Esophagus muscularis mucosa (tissue), 3 donors: ENCODE results near the gene LRRC3.

ENCODE experiments used
- POLR2A ChIP-seq: fragments of 450-650 bp; IDR thresholded peaks from one replicate; pipeline ENCODE4 v1.6.1; 2017; ENCODE audit warnings: antibody characterized with exemption, moderate library complexity, mild to moderate bottlenecking, low read depth
- POLR2AphosphoS5 ChIP-seq, 2 donors: sonication (generic); formaldehyde crosslinking; IDR thresholded peaks; one replicate each; pipeline ENCODE4 v1.6.1; 2017; ENCODE audit warnings: antibody characterized with exemption in 2 of 2
- TF ChIP-seq, protein P1 (sequence below), 3 experiments: fragments of 200-600 bp in 2 of 3; fragments of 450-650 bp in 1 of 3; sonication (generic) in 2 of 3; IDR thresholded peaks; one replicate each; pipeline ENCODE4 v1.5.1; 2017 to 2019; ENCODE audit warnings: antibody characterized with exemption in 3 of 3, mild to moderate bottlenecking in 2 of 3, moderate library complexity in 1 of 3

DNA sequence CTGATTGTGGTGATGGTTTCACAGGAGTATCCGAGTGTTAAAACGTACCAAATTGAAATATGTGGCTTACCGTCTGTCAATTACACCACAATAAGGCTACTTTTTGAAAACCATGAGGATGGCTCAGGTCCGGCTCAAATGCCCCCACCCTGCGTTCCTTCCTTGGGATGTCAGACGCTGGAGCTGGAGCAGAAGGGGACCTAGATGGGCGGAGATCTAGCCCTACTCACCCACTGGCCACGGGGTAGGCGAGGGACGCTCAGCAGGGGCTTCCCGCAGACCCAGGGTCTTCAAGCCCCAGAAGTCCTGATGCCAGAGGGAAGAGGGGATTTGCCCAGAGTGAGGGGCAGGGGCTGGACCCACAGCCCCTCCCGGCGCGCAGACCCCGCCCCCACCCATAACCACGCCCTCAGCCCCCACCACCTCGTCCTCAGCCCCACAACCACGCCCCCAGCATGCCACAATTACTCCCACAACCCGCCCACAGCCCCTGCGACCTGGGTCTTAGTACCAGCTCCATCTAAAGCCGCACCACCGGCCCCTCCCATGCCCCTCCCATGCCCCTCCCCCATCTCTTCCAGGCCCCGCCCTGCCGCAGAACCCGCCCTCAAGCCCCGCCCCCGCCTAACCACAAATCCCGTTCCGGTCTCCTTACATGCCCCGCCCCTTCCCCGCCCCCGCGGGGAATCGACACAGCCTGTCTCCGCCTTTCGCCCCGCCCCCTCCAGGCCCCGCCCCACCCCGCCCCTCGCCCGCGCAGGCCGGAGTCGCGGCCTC is at the start of gene LRRC3:
- TF ChIP-seq POLR2A (no peak), POLR2AphosphoS5 (IDR thresholded peaks at IDR 0.05) (no peak)
- TF ChIP-seq, protein P1, sequence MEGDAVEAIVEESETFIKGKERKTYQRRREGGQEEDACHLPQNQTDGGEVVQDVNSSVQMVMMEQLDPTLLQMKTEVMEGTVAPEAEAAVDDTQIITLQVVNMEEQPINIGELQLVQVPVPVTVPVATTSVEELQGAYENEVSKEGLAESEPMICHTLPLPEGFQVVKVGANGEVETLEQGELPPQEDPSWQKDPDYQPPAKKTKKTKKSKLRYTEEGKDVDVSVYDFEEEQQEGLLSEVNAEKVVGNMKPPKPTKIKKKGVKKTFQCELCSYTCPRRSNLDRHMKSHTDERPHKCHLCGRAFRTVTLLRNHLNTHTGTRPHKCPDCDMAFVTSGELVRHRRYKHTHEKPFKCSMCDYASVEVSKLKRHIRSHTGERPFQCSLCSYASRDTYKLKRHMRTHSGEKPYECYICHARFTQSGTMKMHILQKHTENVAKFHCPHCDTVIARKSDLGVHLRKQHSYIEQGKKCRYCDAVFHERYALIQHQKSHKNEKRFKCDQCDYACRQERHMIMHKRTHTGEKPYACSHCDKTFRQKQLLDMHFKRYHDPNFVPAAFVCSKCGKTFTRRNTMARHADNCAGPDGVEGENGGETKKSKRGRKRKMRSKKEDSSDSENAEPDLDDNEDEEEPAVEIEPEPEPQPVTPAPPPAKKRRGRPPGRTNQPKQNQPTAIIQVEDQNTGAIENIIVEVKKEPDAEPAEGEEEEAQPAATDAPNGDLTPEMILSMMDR (IDR thresholded peaks at IDR 0.05): no peak
